Uterus (tissue), 4 donors: Measurements from ENCODE around the gene RSAD2. TPM values are rescaled to one million over a fixed set of nuclear protein-coding genes. Genes with fewer than 3 reads are reported as not detected.
A peak's percentile ranks its signal among the peaks of the same experiment; 100 is the strongest.
"Not testable (repeated sequence)": the region's sequence is repeated elsewhere in the genome, so short reads cannot be mapped to it uniquely, and the experiment has no call there.

ENCODE experiments used
- DNase-seq, 2 donors: peaks; one replicate each; pipeline ENCODE4 v3.0.0-alpha.2; 2019 to 2020
- H3K27ac ChIP-seq, 2 donors: fragments of 200-600 bp; sonication (generic); 1 replicate in 1 of 2; 2 replicates in 1 of 2; pipeline ENCODE4 v1.5.1; 2016 to 2018
- H3K27me3 ChIP-seq, 2 donors: fragments of 200-600 bp; sonication (generic); one replicate each; pipeline ENCODE4 v1.5.1; 2018 to 2019; ENCODE audit warnings: control low read depth in 1 of 2
- H3K36me3 ChIP-seq, 2 donors: fragments of 200-600 bp; sonication (generic); one replicate each; pipeline ENCODE4 v1.5.1; 2019; ENCODE audit warnings: control low read depth in 1 of 2
- H3K4me1 ChIP-seq, 2 donors: fragments of 200-600 bp; sonication (generic); one replicate each; pipeline ENCODE4 v1.5.1; 2018 to 2019; ENCODE audit warnings: control low read depth in 1 of 2
- H3K4me3 ChIP-seq, 2 donors: fragments of 200-600 bp; sonication (generic); 1 replicate in 1 of 2; 2 replicates in 1 of 2; pipeline ENCODE4 v1.5.1; 2018 to 2019; ENCODE audit warnings: mild to moderate bottlenecking in 1 of 2
- H3K9me3 ChIP-seq, 2 donors: fragments of 200-600 bp; sonication (generic); one replicate each; pipeline ENCODE4 v1.5.1; 2019; ENCODE audit warnings: control low read depth in 1 of 2
- CTCF ChIP-seq, 4 experiments: fragments of 200-600 bp in 2 of 4; fragments of 450-650 bp in 2 of 4; sonication (generic) in 2 of 4; IDR thresholded peaks; one replicate each; pipeline ENCODE4 v1.5.1; 2016 to 2019; ENCODE audit warnings: antibody characterized with exemption in 4 of 4, mild to moderate bottlenecking in 2 of 4, moderate library complexity in 1 of 4
- POLR2A ChIP-seq, 2 donors: fragments of 450-650 bp; IDR thresholded peaks; one replicate each; pipeline ENCODE4 v1.6.1; 2016; ENCODE audit warnings: antibody characterized with exemption in 2 of 2, mild to moderate bottlenecking in 1 of 2, moderate library complexity in 1 of 2
- intact Hi-C: fragments of 100-400 bp; cut with DNase I; formaldehyde crosslinking; loops from one replicate; pipeline ENCODE4 v1.15.1; 2023; ENCODE audit warnings: low total_unique reads
- total RNA-seq, 4 donors: library from RNA; depleted of rRNA in 3 of 4; stranded (reverse); fragments of >200 nt in 3 of 4; gene quantifications; one replicate each; pipeline versions ENCODE4 v1.1.0 to v1.2.4, GENCODE V29; 2014 to 2023
- donor health status: DM: yes; HTN: yes; CAD: no.

Gene RSAD2
- total RNA-seq, 4 donors from 2014 or later: 0.29 to 14.7 (median 6.3) TPM

GRCh38 chr2:6855860-6856547, 21.6 kb upstream of the RSAD2 start:
- no peak overlapping the region for H3K4me3 ChIP-seq
- no peaks in the 10 kb centered on the region for H3K36me3 ChIP-seq
- peaks cover 0 to 4% of the 10 kb centered on the region in 2 donors for H3K9me3 ChIP-seq
- H3K27me3 ChIP-seq: no peaks in the 10 kb centered on the region
- TF ChIP-seq CTCF (IDR thresholded peaks at IDR 0.05) (no peak), POLR2A (IDR thresholded peaks at IDR 0.05) (no peak)
- H3K4me1 ChIP-seq: no peaks in the 10 kb centered on the region
- no peak for DNase-seq
- intact Hi-C loops: no loop called here
- H3K27ac ChIP-seq: no peak overlapping the region

GRCh38 chr2:6856548-6856920, 21.0 kb upstream of the RSAD2 start:
- Histone ChIP-seq H3K36me3 (no peaks in the 10 kb centered on the region), H3K9me3 (peaks cover 0 to 4% of the 10 kb centered on the region in 2 donors), H3K27me3 (no peaks in the 10 kb centered on the region), H3K4me3 (no peak overlapping the region), H3K4me1 (no peaks in the 10 kb centered on the region), H3K27ac (no peak overlapping the region)
- DNase-seq: no peak
- intact Hi-C loops: no loop called here
- TF ChIP-seq CTCF (IDR thresholded peaks at IDR 0.05) (no peak), POLR2A (IDR thresholded peaks at IDR 0.05) (no peak)

- intact Hi-C loops, H3K36me3 ChIP-seq, H3K27ac ChIP-seq, H3K4me1 ChIP-seq, H3K27me3 ChIP-seq, H3K9me3 ChIP-seq, DNase-seq, H3K4me3 ChIP-seq: not testable (repeated sequence)
Observed at GRCh38 chr2:6858466-6859027, 19.0 kb upstream of the RSAD2 start.

GRCh38 chr2:6860296-6860695, 17.3 kb upstream of the RSAD2 start:
- intact Hi-C loops: no loop called here
- H3K9me3 ChIP-seq: no peaks in the 10 kb centered on the region
- H3K27me3 ChIP-seq: no peaks in the 10 kb centered on the region
- H3K4me1 ChIP-seq: peaks cover 0 to 4% of the 10 kb centered on the region in 2 donors
- H3K27ac ChIP-seq: no peak overlapping the region
- no peak overlapping the region for H3K4me3 ChIP-seq
- H3K36me3 ChIP-seq: no peaks in the 10 kb centered on the region
- TF ChIP-seq POLR2A (IDR thresholded peaks at IDR 0.05): no peak
- no peak for TF ChIP-seq CTCF (IDR thresholded peaks at IDR 0.05)
- DNase-seq: no peak

- H3K4me3 ChIP-seq: no peak overlapping the region
- no peaks in the 10 kb centered on the region for H3K9me3 ChIP-seq
- DNase-seq: peak in 1 of 2 donors; percentile 15
- intact Hi-C loops: no loop called here
- H3K27ac ChIP-seq: no peak overlapping the region
- H3K4me1 ChIP-seq: peaks cover 0 to 4% of the 10 kb centered on the region in 2 donors
- TF ChIP-seq CTCF (IDR thresholded peaks at IDR 0.05) (no peak), POLR2A (IDR thresholded peaks at IDR 0.05) (no peak)
- H3K27me3 ChIP-seq: no peaks in the 10 kb centered on the region
- H3K36me3 ChIP-seq: no peaks in the 10 kb centered on the region
Observed at GRCh38 chr2:6863792-6864191, 13.8 kb upstream of the RSAD2 start.
